Naive thymus-derived CD4-positive, alpha-beta T cell (primary cell): ENCODE measurements around the gene TSPOAP1. TPM values are rescaled to one million over a fixed set of nuclear protein-coding genes. Genes with fewer than 3 reads are reported as not detected.

ENCODE experiments used
- ATAC-seq: fragments of 150-1000 bp; cut with Tn5 transposase; 2 replicates; pipeline ENCODE4 v1.10.0; 2021; ENCODE audit warnings: mild to moderate bottlenecking, moderate library complexity
- CTCF ChIA-PET: fragments of 350-600 bp; sonication (Branson Sonifier 250); formaldehyde crosslinking; loops from one replicate; lab custom pipeline; 2021; ENCODE audit warnings: antibody characterized with exemption; lab: Charles Lee
- POLR2A ChIA-PET: fragments of 350-600 bp; sonication (Branson Sonifier 250); formaldehyde crosslinking; loops from one replicate; lab custom pipeline; 2021; ENCODE audit warnings: antibody characterized with exemption, inconsistent platforms; lab: Charles Lee
- DNase-seq, 9 donors: peaks; one replicate each; pipeline versions ENCODE4 v3.0.0 to v3.0.0-alpha.2; 2020 to 2022; ENCODE audit warnings: mixed read lengths in 1 of 9
- H3K27ac ChIP-seq: one replicate; pipeline ENCODE4 v1.7.0; 2013; ENCODE audit warnings: mild to moderate bottlenecking, low read depth, low read length, moderate library complexity
- H3K27me3 ChIP-seq, 2 donors: one replicate each; pipeline ENCODE4 v1.7.0; 2013; ENCODE audit warnings: low read length in 2 of 2, mild to moderate bottlenecking in 2 of 2, moderate library complexity in 2 of 2; ENCODE audit not compliant: control insufficient read depth in 2 of 2, insufficient read depth in 2 of 2
- H3K36me3 ChIP-seq, 3 experiments: 1 replicate in 2 of 3; 2 replicates in 1 of 3; pipeline ENCODE4 v1.7.0; 2013; ENCODE audit warnings: low read length in 3 of 3, mild to moderate bottlenecking in 3 of 3, moderate library complexity in 1 of 3; ENCODE audit not compliant: insufficient read depth in 3 of 3, control insufficient read depth in 2 of 3
- H3K4me1 ChIP-seq, 2 donors: one replicate each; pipeline ENCODE4 v1.7.0; 2013; ENCODE audit warnings: low read length in 2 of 2, mild to moderate bottlenecking in 2 of 2, moderate library complexity in 1 of 2; ENCODE audit not compliant: control insufficient read depth in 2 of 2, insufficient read depth in 2 of 2
- H3K4me3 ChIP-seq: 2 replicates; pipeline ENCODE4 v1.7.0; 2013; ENCODE audit warnings: mild to moderate bottlenecking, low read length
- H3K9me3 ChIP-seq, 3 experiments: 1 replicate in 2 of 3; 2 replicates in 1 of 3; pipeline ENCODE4 v1.7.0; 2013; ENCODE audit warnings: low read length in 3 of 3; ENCODE audit not compliant: control insufficient read depth in 2 of 3
- H3K27ac Mint-ChIP-seq, 9 donors: one replicate each; pipeline ENCODE4 v1.8.0; 2020 to 2022; ENCODE audit warnings: mixed read lengths in 9 of 9, mild to moderate bottlenecking in 8 of 9, moderate library complexity in 5 of 9, inconsistent platforms in 2 of 9
- H3K27me3 Mint-ChIP-seq, 5 donors: one replicate each; pipeline ENCODE4 v1.8.0; 2021 to 2022; ENCODE audit warnings: mixed read lengths in 5 of 5, mild to moderate bottlenecking in 1 of 5
- H3K36me3 Mint-ChIP-seq, 5 donors: one replicate each; pipeline ENCODE4 v1.8.0; 2020 to 2022; ENCODE audit warnings: mixed read lengths in 5 of 5, mild to moderate bottlenecking in 3 of 5, inconsistent platforms in 1 of 5
- H3K4me1 Mint-ChIP-seq, 7 donors: one replicate each; pipeline ENCODE4 v1.8.0; 2020 to 2022; ENCODE audit warnings: mixed read lengths in 7 of 7, mild to moderate bottlenecking in 3 of 7, inconsistent platforms in 1 of 7
- H3K4me3 Mint-ChIP-seq, 10 donors: one replicate each; pipeline ENCODE4 v1.8.0; 2020 to 2022; ENCODE audit warnings: mild to moderate bottlenecking in 10 of 10, mixed read lengths in 10 of 10, moderate library complexity in 6 of 10, inconsistent platforms in 2 of 10
- H3K9me3 Mint-ChIP-seq, 11 donors: one replicate each; pipeline ENCODE4 v1.8.0; 2020 to 2022; ENCODE audit warnings: mixed read lengths in 11 of 11, mild to moderate bottlenecking in 4 of 11, inconsistent platforms in 1 of 11, moderate library complexity in 1 of 11
- intact Hi-C, 2 donors: fragments of 100-400 bp; cut with micrococcal nuclease; formaldehyde crosslinking; loops; one replicate each; pipeline ENCODE4 v1.15.1; 2023
- polyA plus RNA-seq, 2 donors: library from polyadenylated mRNA; unstranded; fragments of 300-500 nt; fragmentation: Illumina TruSeq; gene quantifications; one replicate each; pipeline ENCODE4 v1.2.3, GENCODE V29; 2021
- total RNA-seq, 6 experiments: library from RNA in 5 of 6; stranded (reverse) in 5 of 6; gene quantifications; 1 replicate in 5 of 6; 2 replicates in 1 of 6; pipeline ENCODE4 v1.2.3 and lab custom pipeline; 2021 to 2026

The TSPOAP1 gene
- total and polyA plus RNA-seq, 7 experiments from 2014 or later = 0.20 to 62.5 (median 11.8) TPM

GRCh38 chr17:58351182-58351581, 22.6 kb upstream of the TSPOAP1 start:
- no peaks in the 10 kb centered on the region for H3K9me3 ChIP-seq
- DNase-seq (no peak), ATAC-seq (no peak)
- H3K27ac ChIP-seq = peak overlapping the region; percentile 85
- H3K27me3 Mint-ChIP-seq = no peaks in the 10 kb centered on the region
- H3K4me3 ChIP-seq = peak overlapping the region; percentile 95
- peaks cover 23 to 33% of the 10 kb centered on the region in 2 donors for H3K4me1 ChIP-seq
- H3K4me1 Mint-ChIP-seq = peaks cover 40 to 82% (median 74%) of the 10 kb centered on the region in 7 donors
- peaks cover 18 to 59% (median 34%) of the 10 kb centered on the region in 5 donors for H3K36me3 Mint-ChIP-seq
- H3K36me3 ChIP-seq = peaks cover 22 to 41% (median 33%) of the 10 kb centered on the region in 3 experiments
- peak overlapping the region; percentile 97 to 100 (median 99) for H3K4me3 Mint-ChIP-seq
- intact Hi-C loops = no loop called here
- H3K9me3 Mint-ChIP-seq = peaks cover 0 to 4% (median 0%) of the 10 kb centered on the region in 11 donors
- ChIA-PET POLR2A (interaction anchor here (0.6 to 16.4 kb wide), 16 partner anchors 12 to 167 kb away, joined by 3 to 521 read pairs (median 6); partner anchors contain the start of genes RNF43 and TSPOAP1), CTCF (interaction anchor here (1.0 to 3.0 kb wide), 7 partner anchors 12 to 654 kb away, joined by 3 to 24 read pairs (median 8); partner anchors contain the start of gene RNF43)
- peak overlapping the region; percentile 93 to 99 (median 98) for H3K27ac Mint-ChIP-seq
- no peaks in the 10 kb centered on the region for H3K27me3 ChIP-seq

- H3K27ac ChIP-seq = peak overlapping the region; percentile 98
- peak overlapping the region in 7 of 9 donors; percentile 30 to 95 (median 71) for H3K27ac Mint-ChIP-seq
Measured at GRCh38 chr17:58348038-58348437, 19.4 kb upstream of the TSPOAP1 start.

GRCh38 chr17:58345500-58345899, 16.9 kb upstream of the TSPOAP1 start:
- H3K27me3 Mint-ChIP-seq = no peaks in the 10 kb centered on the region
- ChIA-PET POLR2A (interaction anchor here (0.6 to 19.0 kb wide), 8 partner anchors 11 to 714 kb away, joined by 3 to 792 read pairs (median 21); partner anchors contain the start of genes RNF43, SUPT4H1 and TSPOAP1), CTCF (interaction anchor here (0.7 to 9.9 kb wide), 13 partner anchors 10 to 142 kb away, joined by 3 to 257 read pairs (median 5); partner anchors contain the start of genes RNF43 and TSPOAP1)
- H3K4me1 Mint-ChIP-seq = peaks cover 51 to 94% (median 80%) of the 10 kb centered on the region in 7 donors
- Histone ChIP-seq H3K27me3 (no peaks in the 10 kb centered on the region), H3K9me3 (no peaks in the 10 kb centered on the region), H3K4me3 (no peak overlapping the region), H3K27ac (peak overlapping the region; percentile 98), H3K36me3 (peaks cover 36 to 50% (median 43%) of the 10 kb centered on the region in 3 experiments), H3K4me1 (peaks cover 59 to 67% of the 10 kb centered on the region in 2 donors)
- peak overlapping the region in 9 of 10 donors; percentile 12 to 100 (median 88) for H3K4me3 Mint-ChIP-seq
- peaks cover 21 to 79% (median 38%) of the 10 kb centered on the region in 5 donors for H3K36me3 Mint-ChIP-seq
- peak overlapping the region; percentile 91 to 100 (median 95) for H3K27ac Mint-ChIP-seq
- H3K9me3 Mint-ChIP-seq = peaks cover 0 to 2% (median 0%) of the 10 kb centered on the region in 11 donors
- DNase-seq (no peak), ATAC-seq (no peak)
- intact Hi-C loops = loop anchor here in 1 of 2 donors (1.0 to 2.0 kb wide), 3 partner anchors 41 to 659 kb away; no protein-coding TSS in a partner anchor

More at GRCh38 chr17:58348038-58348437, 19.4 kb upstream of the TSPOAP1 start:
- Histone ChIP-seq H3K36me3 (peaks cover 36 to 53% (median 43%) of the 10 kb centered on the region in 3 experiments), H3K27me3 (no peaks in the 10 kb centered on the region), H3K4me3 (no peak overlapping the region), H3K9me3 (no peaks in the 10 kb centered on the region), H3K4me1 (peaks cover 47 to 57% of the 10 kb centered on the region in 2 donors)
- Mint-ChIP-seq H3K4me3 (peak overlapping the region in 1 of 10 donors; percentile 39), H3K27me3 (no peaks in the 10 kb centered on the region), H3K36me3 (peaks cover 18 to 73% (median 34%) of the 10 kb centered on the region in 5 donors), H3K4me1 (peaks cover 50 to 89% (median 84%) of the 10 kb centered on the region in 7 donors), H3K9me3 (peaks cover 0 to 2% (median 0%) of the 10 kb centered on the region in 11 donors)
- ATAC-seq (no peak), DNase-seq (no peak)
- CTCF ChIA-PET = interaction anchor here (1.6 to 9.9 kb wide), 3 partner anchors 14 to 29 kb away, joined by 4 to 257 read pairs (median 6); partner anchors contain the start of gene TSPOAP1
- POLR2A ChIA-PET = interaction anchor here (10.2 to 19.0 kb wide), 3 partner anchors 9 to 28 kb away, joined by 521 to 792 read pairs (median 644); partner anchors contain the start of genes SUPT4H1 and TSPOAP1
- intact Hi-C loops = no loop called here

GRCh38 chr17:58344791-58345157, 16.2 kb upstream of the TSPOAP1 start:
- Histone ChIP-seq H3K36me3 (peaks cover 35 to 48% (median 41%) of the 10 kb centered on the region in 3 experiments), H3K4me3 (peak overlapping the region; percentile 64), H3K27ac (peak overlapping the region; percentile 98), H3K9me3 (no peaks in the 10 kb centered on the region), H3K4me1 (peaks cover 66 to 74% of the 10 kb centered on the region in 2 donors), H3K27me3 (no peaks in the 10 kb centered on the region)
- peak; percentile 82 for ATAC-seq
- intact Hi-C loops = loop anchor here (1.0 to 2.0 kb wide), 10 partner anchors 8 to 660 kb away; partner anchors contain the start of genes SUPT4H1 (in 2 of the 2) and MKS1 (in 1 of the 2)
- peak in 7 of 9 donors; percentile 65 to 83 (median 75) for DNase-seq
- Mint-ChIP-seq H3K4me3 (peak overlapping the region; percentile 80 to 100 (median 88)), H3K27ac (peak overlapping the region; percentile 91 to 100 (median 95)), H3K9me3 (peaks cover 0 to 2% (median 0%) of the 10 kb centered on the region in 11 donors), H3K27me3 (no peaks in the 10 kb centered on the region), H3K4me1 (peaks cover 55 to 100% (median 87%) of the 10 kb centered on the region in 7 donors), H3K36me3 (peaks cover 20 to 84% (median 37%) of the 10 kb centered on the region in 5 donors)
- ChIA-PET POLR2A (interaction anchor here (0.6 to 19.0 kb wide), 14 partner anchors 10 to 713 kb away, joined by 3 to 792 read pairs (median 4); partner anchors contain the start of genes RNF43, SUPT4H1 and TSPOAP1), CTCF (interaction anchor here (0.6 to 9.9 kb wide), 16 partner anchors 9 to 172 kb away, joined by 3 to 257 read pairs (median 5); partner anchors contain the start of genes RNF43 and TSPOAP1)

- Histone ChIP-seq H3K36me3 (peaks cover 29 to 43% (median 35%) of the 10 kb centered on the region in 3 experiments), H3K4me3 (peak overlapping the region; percentile 64), H3K27me3 (no peaks in the 10 kb centered on the region), H3K9me3 (no peaks in the 10 kb centered on the region), H3K27ac (peak overlapping the region; percentile 98), H3K4me1 (peaks cover 72 to 78% of the 10 kb centered on the region in 2 donors)
- H3K4me3 Mint-ChIP-seq = peak overlapping the region; percentile 80 to 100 (median 88)
- no peaks in the 10 kb centered on the region for H3K9me3 Mint-ChIP-seq
- peak overlapping the region; percentile 91 to 100 (median 95) for H3K27ac Mint-ChIP-seq
- DNase-seq (peak; percentile 48 to 96 (median 80)), ATAC-seq (peak; percentile 91)
- H3K27me3 Mint-ChIP-seq = no peaks in the 10 kb centered on the region
- ChIA-PET CTCF (interaction anchor here (0.6 to 9.9 kb wide), 14 partner anchors 8 to 172 kb away, joined by 3 to 257 read pairs (median 6); partner anchors contain the start of genes RNF43, SUPT4H1 and TSPOAP1), POLR2A (interaction anchor here (0.6 to 19.0 kb wide), 14 partner anchors 10 to 167 kb away, joined by 3 to 792 read pairs (median 5); partner anchors contain the start of genes RNF43, SUPT4H1 and TSPOAP1)
- intact Hi-C loops = loop anchor here (1.0 to 2.0 kb wide), 9 partner anchors 8 to 661 kb away; partner anchors contain the start of genes SUPT4H1 (in 2 of the 2) and MKS1 (in 1 of the 2)
- peaks cover 54 to 100% (median 87%) of the 10 kb centered on the region in 7 donors for H3K4me1 Mint-ChIP-seq
- H3K36me3 Mint-ChIP-seq = peaks cover 15 to 84% (median 32%) of the 10 kb centered on the region in 5 donors
Measured at GRCh38 chr17:58344047-58344790, 15.6 kb upstream of the TSPOAP1 start.
